Endothelial cell of umbilical vein (primary cell): ENCODE measurements around the gene CHST8. TPM values are rescaled to one million over a fixed set of nuclear protein-coding genes. Genes with fewer than 3 reads are reported as not detected.

Source experiments
- BruUV-seq: library from RNA; stranded (reverse); fragments of 400-500 nt; replicated peaks from 2 replicates; lab custom pipeline; 2021; lab: Mats Ljungman, UMichigan
- CTCF ChIA-PET: fragments of 300-600, 350-600 bp; sonication (Branson Sonifier 250); formaldehyde crosslinking; loops from one replicate; lab custom pipeline; 2021; ENCODE audit warnings: antibody characterized with exemption, inconsistent platforms; lab: Charles Lee
- POLR2A ChIA-PET: fragments of 300-600, 350-600 bp; sonication (Branson Sonifier 250); formaldehyde crosslinking; loops from one replicate; lab custom pipeline; 2021; ENCODE audit warnings: antibody characterized with exemption, inconsistent platforms; lab: Charles Lee
- DNase-seq: peaks from one replicate; pipeline ENCODE4 v3.0.0-alpha.2; 2011; ENCODE audit warnings: low read depth, low spot score
- FAIRE-seq: peaks from 2 replicates; lab custom pipeline; 2011; peaks lifted over from hg19 to GRCh38; lab: Jason Lieb, UNC
- H2AFZ ChIP-seq: 2 replicates; pipeline ENCODE4 v1.6.0; 2012; ENCODE audit warnings: low read depth, low read length, control low read depth, inconsistent platforms
- H3K27ac ChIP-seq: 2 replicates; pipeline ENCODE4 v1.5.1; 2011; ENCODE audit warnings: low read depth, mild to moderate bottlenecking, control low read depth, low read length, moderate library complexity; ENCODE audit not compliant: insufficient read depth
- H3K27me3 ChIP-seq, 2 experiments: 2 replicates each; pipeline versions ENCODE4 v1.6.0 to v1.6.1; 2011; ENCODE audit warnings: low read length in 2 of 2, mixed read lengths in 1 of 2; ENCODE audit not compliant: control insufficient read depth in 2 of 2, insufficient read depth in 2 of 2
- H3K36me3 ChIP-seq, 2 experiments: 2 replicates in 1 of 2; 3 replicates in 1 of 2; pipeline ENCODE4 v1.5.1; 2011; ENCODE audit warnings: low read length in 2 of 2, mild to moderate bottlenecking in 1 of 2, moderate library complexity in 1 of 2; ENCODE audit not compliant: control insufficient read depth in 2 of 2, insufficient read depth in 2 of 2; ENCODE audit errors: extremely low read depth in 1 of 2
- H3K4me1 ChIP-seq: 3 replicates; pipeline ENCODE4 v1.5.1; 2011; ENCODE audit warnings: mild to moderate bottlenecking, low read length; ENCODE audit not compliant: control insufficient read depth, insufficient read depth; ENCODE audit errors: extremely low read depth
- H3K4me2 ChIP-seq: 2 replicates; pipeline ENCODE4 v1.6.1; 2011; ENCODE audit warnings: low read length, control low read depth, mixed read lengths; ENCODE audit not compliant: insufficient read depth
- H3K4me3 ChIP-seq, 3 experiments: fragments of 200-600 bp in 1 of 3; sonication (generic), shearing (Covaris generic) in 1 of 3; replicated peaks in 1 of 3; 2 replicates each; pipeline ENCODE4 v1.5.1; 2011 to 2016; ENCODE audit warnings: control low read depth in 3 of 3, low read length in 3 of 3, mild to moderate bottlenecking in 2 of 3, inconsistent platforms in 1 of 3, low read depth in 1 of 3, moderate library complexity in 1 of 3; ENCODE audit not compliant: insufficient read depth in 1 of 3
- H3K79me2 ChIP-seq: 2 replicates; pipeline ENCODE4 v1.6.0; 2012; ENCODE audit warnings: low read length, inconsistent platforms; ENCODE audit not compliant: control insufficient read depth, insufficient read depth
- H3K9ac ChIP-seq: replicated peaks from 2 replicates; pipeline ENCODE3; 2011; ENCODE audit warnings: low read length, control low read depth; ENCODE audit not compliant: insufficient read depth; ENCODE audit errors: extremely low read depth
- H3K9me1 ChIP-seq: replicated peaks from 3 replicates; pipeline ENCODE4 v1.6.0; 2011; ENCODE audit warnings: mild to moderate bottlenecking, low read length; ENCODE audit not compliant: control insufficient read depth, insufficient read depth; ENCODE audit errors: extremely low read depth
- H3K9me3 ChIP-seq: replicated peaks from 2 replicates; pipeline ENCODE4 v1.5.1; 2012; ENCODE audit warnings: low read length, inconsistent platforms; ENCODE audit not compliant: control insufficient read depth, insufficient read depth
- H4K20me1 ChIP-seq: replicated peaks from 2 replicates; pipeline ENCODE3; 2011; ENCODE audit warnings: mild to moderate bottlenecking, low read length; ENCODE audit not compliant: control insufficient read depth, insufficient read depth; ENCODE audit errors: extremely low read depth
- CTCF ChIP-seq, 2 donors: IDR thresholded peaks; 1 replicate in 1 of 2; 2 replicates in 1 of 2; pipeline ENCODE4 v1.5.1; 2011; ENCODE audit warnings: low read length in 2 of 2, mild to moderate bottlenecking in 2 of 2, moderate library complexity in 2 of 2, control low read depth in 1 of 2, inconsistent platforms in 1 of 2, low read depth in 1 of 2; ENCODE audit not compliant: insufficient read depth in 1 of 2; ENCODE audit errors: extremely low read depth in 1 of 2
- EZH2 ChIP-seq: IDR thresholded peaks from 2 replicates; pipeline ENCODE4 v1.6.1; 2012; ENCODE audit warnings: borderline replicate concordance, low read depth, mild to moderate bottlenecking, moderate library complexity, low read length, inconsistent platforms; ENCODE audit not compliant: severe bottlenecking
- FOS ChIP-seq: IDR thresholded peaks from 2 replicates; pipeline ENCODE4 v1.6.1; 2011; ENCODE audit warnings: mild to moderate bottlenecking, low read length, moderate library complexity, borderline replicate concordance; ENCODE audit not compliant: insufficient read depth
- GATA2 ChIP-seq: IDR thresholded peaks from 2 replicates; pipeline ENCODE4 v1.7.0; 2011; ENCODE audit warnings: low read depth, mild to moderate bottlenecking, moderate library complexity, mixed read lengths, low read length; ENCODE audit not compliant: insufficient read length, insufficient read depth
- JUN ChIP-seq: IDR thresholded peaks from 2 replicates; pipeline ENCODE4 v1.6.1; 2011; ENCODE audit warnings: borderline replicate concordance, low read depth; ENCODE audit not compliant: insufficient read length, insufficient read depth
- MAX ChIP-seq: IDR thresholded peaks from 2 replicates; pipeline ENCODE4 v1.6.1; 2011; ENCODE audit not compliant: insufficient read depth, insufficient read length
- MYC ChIP-seq: IDR thresholded peaks from one replicate; pipeline ENCODE4 v1.6.1; 2011; ENCODE audit warnings: mild to moderate bottlenecking, low read depth, low read length
- POLR2A ChIP-seq: IDR thresholded peaks from 2 replicates; pipeline ENCODE4 v1.6.1; 2012; ENCODE audit warnings: low read depth, mild to moderate bottlenecking, control low read depth, low read length
- POLR2AphosphoS5 ChIP-seq: IDR thresholded peaks from 2 replicates; pipeline ENCODE4 v1.6.1; 2012; ENCODE audit warnings: low read depth, mild to moderate bottlenecking, control low read depth, low read length, moderate library complexity; ENCODE audit not compliant: insufficient read depth
- dilution Hi-C: fragments of 300-500 bp; cut with MboI; formaldehyde crosslinking; loops from one replicate; pipeline ENCODE4 v1.15.0; 2019; ENCODE audit warnings: low sequenced_read_pairs; ENCODE audit not compliant: extremely low pct_ligation_motif_present
- intact Hi-C: fragments of 100-400 bp; cut with micrococcal nuclease; formaldehyde crosslinking; loops from one replicate; pipeline ENCODE4 v1.10.0; 2022
- polyA plus RNA-seq, 4 experiments: library from polyadenylated mRNA; depleted of rRNA in 3 of 4; stranded (reverse) in 3 of 4; unstranded in 1 of 4; fragments of >200 nt; gene quantifications; 2 replicates each; pipeline versions ENCODE4 v1.2.1 to v1.2.3, GENCODE V29; 2011 to 2012; ENCODE audit warnings: missing spikeins in 1 of 4
- total RNA-seq: library from RNA; stranded (reverse); gene quantifications from 2 replicates; pipeline ENCODE4 v1.2.3, GENCODE V29; 2021

The CHST8 gene
- total and polyA plus RNA-seq, 2 donors (not counting 3 experiments of a cell fraction or from before 2014, with no cell fraction given): not detected

GRCh38 chr19:33808399-33808798, 186.6 kb downstream of the CHST8 start:
- DNase-seq: no peak
- Histone ChIP-seq H3K36me3 (peaks cover 2 to 60% of the 10 kb centered on the region in 2 experiments), H3K79me2 (peaks cover 4% of the 10 kb centered on the region), H3K4me3 (no peak overlapping the region), H3K9me3 (no peaks in the 10 kb centered on the region), H3K27me3 (no peaks in the 10 kb centered on the region), H3K27ac (no peak overlapping the region), H3K9ac (no peak overlapping the region), H3K9me1 (no peaks in the 10 kb centered on the region), H2AFZ (no peak overlapping the region), H3K4me2 (no peak overlapping the region), H3K4me1 (peaks cover 7% of the 10 kb centered on the region), H4K20me1 (no peaks in the 10 kb centered on the region)
- intact Hi-C loops (no loop called here), dilution Hi-C loops (no loop called here)
- FAIRE-seq: no peak
- POLR2A ChIA-PET: no interaction called here
- BruUV-seq: no TSS peak
- TF ChIP-seq MAX (no peak), GATA2 (no peak), JUN (no peak), POLR2A (no peak), POLR2AphosphoS5 (no peak), MYC (no peak), FOS (no peak), EZH2 (no peak), CTCF (IDR thresholded peaks at IDR 0.05; ENCODE audit: extremely low read depth in 1 of 2, insufficient read depth in 1 of 2, low read depth in 1 of 2, low read length in 2 of 2) (no peak)
- CTCF ChIA-PET: no interaction called here
